Endothelial cell (in vitro differentiated cells): ENCODE measurements around the gene ABCA1. TPM values are rescaled to one million over a fixed set of nuclear protein-coding genes. Genes with fewer than 3 reads are reported as not detected.
"Not testable (repeated sequence)": the region's sequence is repeated elsewhere in the genome, so short reads cannot be mapped to it uniquely, and the experiment has no call there.

Source experiments
- DNase-seq: peaks from one replicate; pipeline ENCODE4 v3.0.0; 2021; ENCODE audit warnings: low spot score
- H3K27ac Mint-ChIP-seq: one replicate; pipeline ENCODE4 v1.8.0; 2021; ENCODE audit warnings: mixed read lengths, inconsistent platforms; ENCODE audit not compliant: unreplicated experiment
- H3K27me3 Mint-ChIP-seq: one replicate; pipeline ENCODE4 v1.8.0; 2021; ENCODE audit warnings: mild to moderate bottlenecking, moderate library complexity, mixed read lengths, inconsistent platforms; ENCODE audit not compliant: unreplicated experiment
- H3K36me3 Mint-ChIP-seq: one replicate; pipeline ENCODE4 v1.8.0; 2021; ENCODE audit warnings: mild to moderate bottlenecking, low read depth, mixed read lengths, inconsistent platforms; ENCODE audit not compliant: unreplicated experiment
- H3K4me1 Mint-ChIP-seq: one replicate; pipeline ENCODE4 v1.8.0; 2021; ENCODE audit warnings: mild to moderate bottlenecking, mixed read lengths, inconsistent platforms; ENCODE audit not compliant: unreplicated experiment
- H3K4me3 Mint-ChIP-seq: one replicate; pipeline ENCODE4 v1.8.0; 2021; ENCODE audit warnings: mild to moderate bottlenecking, mixed read lengths, inconsistent platforms; ENCODE audit not compliant: unreplicated experiment
- H3K9me3 Mint-ChIP-seq: one replicate; pipeline ENCODE4 v1.8.0; 2021; ENCODE audit warnings: mixed read lengths, inconsistent platforms; ENCODE audit not compliant: unreplicated experiment
- total RNA-seq: library from RNA; stranded (reverse); fragmentation: NEBNext Ultra II Directional; extraction: Animal tissue kit (Norgen Biotek cat#: 25700); gene quantifications from one replicate; pipeline ENCODE4 v1.2.1, GENCODE V29; 2021; ENCODE audit not compliant: unreplicated experiment
- TF ChIP-seq, protein P1 (sequence below): fragments of 200-600 bp; sonication (generic); IDR thresholded peaks from one replicate; pipeline ENCODE4 v1.5.0; 2021; ENCODE audit warnings: antibody characterized with exemption; ENCODE audit not compliant: unreplicated experiment

Gene ABCA1
- total RNA-seq, 1 donor from 2014 or later: 171 TPM

GRCh38 chr9:104944356-104944755 lies 16.4 kb upstream of the ABCA1 start:
- Mint-ChIP-seq H3K27me3 (peaks cover 2% of the 10 kb centered on the region), H3K4me1 (peaks cover 9% of the 10 kb centered on the region), H3K4me3 (no peak overlapping the region), H3K9me3 (no peaks in the 10 kb centered on the region), H3K36me3 (no peaks in the 10 kb centered on the region), H3K27ac (no peak overlapping the region)
- no peak for DNase-seq
- TF ChIP-seq, protein P1, sequence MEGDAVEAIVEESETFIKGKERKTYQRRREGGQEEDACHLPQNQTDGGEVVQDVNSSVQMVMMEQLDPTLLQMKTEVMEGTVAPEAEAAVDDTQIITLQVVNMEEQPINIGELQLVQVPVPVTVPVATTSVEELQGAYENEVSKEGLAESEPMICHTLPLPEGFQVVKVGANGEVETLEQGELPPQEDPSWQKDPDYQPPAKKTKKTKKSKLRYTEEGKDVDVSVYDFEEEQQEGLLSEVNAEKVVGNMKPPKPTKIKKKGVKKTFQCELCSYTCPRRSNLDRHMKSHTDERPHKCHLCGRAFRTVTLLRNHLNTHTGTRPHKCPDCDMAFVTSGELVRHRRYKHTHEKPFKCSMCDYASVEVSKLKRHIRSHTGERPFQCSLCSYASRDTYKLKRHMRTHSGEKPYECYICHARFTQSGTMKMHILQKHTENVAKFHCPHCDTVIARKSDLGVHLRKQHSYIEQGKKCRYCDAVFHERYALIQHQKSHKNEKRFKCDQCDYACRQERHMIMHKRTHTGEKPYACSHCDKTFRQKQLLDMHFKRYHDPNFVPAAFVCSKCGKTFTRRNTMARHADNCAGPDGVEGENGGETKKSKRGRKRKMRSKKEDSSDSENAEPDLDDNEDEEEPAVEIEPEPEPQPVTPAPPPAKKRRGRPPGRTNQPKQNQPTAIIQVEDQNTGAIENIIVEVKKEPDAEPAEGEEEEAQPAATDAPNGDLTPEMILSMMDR: no peak

DNA sequence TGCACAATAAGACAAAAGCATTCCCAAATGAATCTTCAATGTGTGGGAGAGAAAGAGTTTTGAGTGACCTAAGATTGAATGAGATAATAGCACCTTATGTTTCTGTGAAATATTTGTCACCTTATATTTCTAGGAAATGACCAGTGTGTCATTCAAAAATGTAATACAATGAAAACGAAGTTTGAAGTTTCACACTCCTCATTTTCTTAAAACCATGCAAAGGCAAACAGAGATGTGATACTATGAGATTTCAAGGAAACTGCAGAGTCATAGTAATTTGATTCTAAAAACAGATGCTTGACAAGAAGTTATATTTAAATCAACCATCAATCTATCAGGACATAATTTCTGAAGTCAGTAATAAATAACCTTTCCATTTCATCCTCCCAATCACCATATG lies 13.6 kb upstream of the ABCA1 start:
- DNase-seq: no peak
- H3K4me3 Mint-ChIP-seq: no peak overlapping the region
- peaks cover 3% of the 10 kb centered on the region for H3K27me3 Mint-ChIP-seq
- no peak overlapping the region for H3K27ac Mint-ChIP-seq
- TF ChIP-seq, protein P1: no peak
- H3K4me1 Mint-ChIP-seq: peaks cover 10% of the 10 kb centered on the region
- H3K9me3 Mint-ChIP-seq: no peaks in the 10 kb centered on the region
- H3K36me3 Mint-ChIP-seq: no peaks in the 10 kb centered on the region

DNA sequence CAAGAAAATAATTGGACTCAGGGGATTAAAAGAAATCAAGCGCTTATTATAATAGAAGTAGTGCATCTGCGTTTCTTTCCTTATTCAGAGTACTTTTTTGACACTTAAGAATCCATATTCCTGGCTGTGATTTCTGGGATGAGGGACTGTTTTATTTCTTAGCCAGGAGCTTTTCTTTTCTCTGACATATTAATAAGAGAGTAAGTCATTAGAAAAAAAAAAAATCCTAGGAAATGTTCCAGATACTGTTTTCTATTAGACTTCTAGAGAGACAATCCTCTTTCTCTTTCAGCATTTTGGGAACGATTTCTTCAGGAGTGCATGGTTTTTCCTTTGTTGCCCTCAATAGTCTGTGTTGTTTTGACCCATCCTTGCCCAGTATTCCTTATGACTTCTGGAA lies 8.3 kb upstream of the ABCA1 start:
- Mint-ChIP-seq H3K36me3 (no peaks in the 10 kb centered on the region), H3K27me3 (peaks cover 9% of the 10 kb centered on the region), H3K27ac (no peak overlapping the region), H3K4me3 (no peak overlapping the region), H3K9me3 (no peaks in the 10 kb centered on the region), H3K4me1 (peaks cover 40% of the 10 kb centered on the region)
- DNase-seq: no peak
- TF ChIP-seq, protein P1: no peak

- peak overlapping the region; percentile 19 for H3K27ac Mint-ChIP-seq
- not testable (repeated sequence) for DNase-seq, H3K9me3 Mint-ChIP-seq, H3K36me3 Mint-ChIP-seq, H3K4me3 Mint-ChIP-seq, H3K27me3 Mint-ChIP-seq
- peaks cover 36% of the 10 kb centered on the region for H3K4me1 Mint-ChIP-seq
Measured at GRCh38 chr9:104935501-104935810, 7.5 kb upstream of the ABCA1 start.

DNA sequence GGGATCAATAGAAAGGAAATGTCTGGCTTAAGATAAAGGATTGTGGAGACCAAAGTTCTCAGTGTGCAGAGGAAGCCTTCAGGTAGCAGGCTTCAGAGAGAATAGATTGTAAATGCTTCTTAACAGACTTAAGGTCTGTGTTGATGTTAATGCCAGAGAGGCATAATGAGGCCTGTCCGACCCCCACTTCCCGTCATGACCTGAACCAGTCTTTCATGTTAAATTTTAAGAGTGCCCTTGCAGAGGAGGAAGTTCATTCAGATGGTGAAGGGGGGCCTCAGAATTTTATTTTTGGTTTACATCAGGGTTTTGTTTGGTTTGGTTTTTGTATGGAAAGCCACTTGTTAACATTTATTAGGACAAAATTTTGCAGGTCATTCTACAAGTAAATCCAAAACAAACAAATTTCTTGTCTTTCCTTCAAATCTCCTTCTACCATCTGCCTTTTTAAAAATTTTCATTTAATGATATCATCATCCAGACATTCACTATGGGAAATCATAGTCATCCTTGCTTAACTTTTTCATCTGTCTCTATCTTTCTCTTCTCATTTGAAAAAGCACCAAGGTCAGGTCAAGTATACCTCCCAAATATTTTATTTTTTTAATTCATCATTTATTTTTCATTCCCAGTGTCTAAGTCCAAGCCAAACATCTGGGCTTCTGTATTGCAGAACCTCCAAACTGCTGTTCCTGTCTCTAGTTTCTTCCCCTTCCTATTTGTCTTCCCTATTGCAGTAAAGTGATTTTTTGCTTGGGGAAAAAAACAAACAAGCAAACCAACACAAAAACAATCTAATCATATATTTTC lies 6.9 kb upstream of the ABCA1 start:
- DNase-seq: no peak
- Mint-ChIP-seq H3K4me1 (peaks cover 35% of the 10 kb centered on the region), H3K27ac (peak overlapping the region; percentile 20), H3K36me3 (no peaks in the 10 kb centered on the region), H3K27me3 (peaks cover 7% of the 10 kb centered on the region), H3K4me3 (peak overlapping the region; percentile 22), H3K9me3 (no peaks in the 10 kb centered on the region)
- TF ChIP-seq, protein P1: no peak

- not testable (repeated sequence) for H3K4me3 Mint-ChIP-seq, DNase-seq, H3K27ac Mint-ChIP-seq, H3K9me3 Mint-ChIP-seq, H3K36me3 Mint-ChIP-seq
- H3K27me3 Mint-ChIP-seq: peaks cover 11% of the 10 kb centered on the region
- peaks cover 45% of the 10 kb centered on the region for H3K4me1 Mint-ChIP-seq
Measured at GRCh38 chr9:104933091-104933490, 5.1 kb upstream of the ABCA1 start.
